Fibroblast of pulmonary artery (primary cell): ENCODE data around the gene ANAPC15.

Experiments
- DNase-seq: peaks from one replicate; pipeline ENCODE4 v3.0.0-alpha.2; 2010; ENCODE audit warnings: low read depth
- H3K4me3 ChIP-seq: replicated peaks from 2 replicates; pipeline ENCODE4 v1.5.1; 2011; ENCODE audit warnings: low read depth, mild to moderate bottlenecking, control low read depth, low read length, moderate library complexity
- CTCF ChIP-seq: IDR thresholded peaks from 2 replicates; pipeline ENCODE4 v1.5.1; 2011; ENCODE audit warnings: mild to moderate bottlenecking, control low read depth, low read length, inconsistent platforms; ENCODE audit errors: missing control alignments

ANAPC15 gene

DNA sequence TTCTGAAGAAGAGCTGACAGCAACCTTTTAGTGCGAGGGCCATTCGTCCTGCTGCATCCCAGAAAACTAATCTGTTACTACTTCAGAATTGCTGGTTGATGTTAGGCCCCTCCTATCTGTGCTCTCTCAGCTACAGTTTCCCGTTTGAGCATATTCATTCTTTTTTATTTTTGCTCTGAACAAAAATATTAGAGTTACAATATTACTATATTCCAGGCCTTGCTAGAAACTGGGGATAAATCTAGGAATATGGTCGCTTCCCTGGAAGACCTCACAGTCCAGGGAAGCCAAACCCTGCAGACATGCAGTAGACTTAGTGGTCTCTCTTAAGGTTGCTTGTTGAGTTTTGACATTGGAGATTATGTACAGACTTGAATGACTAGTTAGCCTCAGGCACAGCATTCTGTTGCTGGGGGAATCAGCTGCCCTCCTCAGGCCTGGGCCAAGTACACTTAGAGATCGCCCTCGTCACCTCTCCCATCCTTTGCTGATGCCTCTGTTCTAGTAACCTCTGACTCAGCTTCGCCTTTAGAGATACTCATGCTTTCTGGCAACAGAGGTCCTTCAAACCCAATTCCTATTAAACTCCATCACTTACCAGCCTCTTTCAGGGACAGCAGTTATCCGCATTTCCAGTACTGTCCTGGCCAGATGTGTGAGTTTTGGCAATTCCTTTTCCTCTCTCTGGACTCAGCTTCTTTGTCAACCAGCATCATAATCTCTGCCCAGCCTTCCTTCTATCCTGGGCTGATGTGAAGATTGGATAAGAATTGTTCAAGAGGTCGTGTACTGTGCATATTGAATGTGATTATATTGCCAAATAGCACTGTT, 698 bp upstream of the ANAPC15 start:
- peak overlapping the region; percentile 77 for H3K4me3 ChIP-seq
- DNase-seq: no peak
- TF ChIP-seq CTCF: no peak

DNA sequence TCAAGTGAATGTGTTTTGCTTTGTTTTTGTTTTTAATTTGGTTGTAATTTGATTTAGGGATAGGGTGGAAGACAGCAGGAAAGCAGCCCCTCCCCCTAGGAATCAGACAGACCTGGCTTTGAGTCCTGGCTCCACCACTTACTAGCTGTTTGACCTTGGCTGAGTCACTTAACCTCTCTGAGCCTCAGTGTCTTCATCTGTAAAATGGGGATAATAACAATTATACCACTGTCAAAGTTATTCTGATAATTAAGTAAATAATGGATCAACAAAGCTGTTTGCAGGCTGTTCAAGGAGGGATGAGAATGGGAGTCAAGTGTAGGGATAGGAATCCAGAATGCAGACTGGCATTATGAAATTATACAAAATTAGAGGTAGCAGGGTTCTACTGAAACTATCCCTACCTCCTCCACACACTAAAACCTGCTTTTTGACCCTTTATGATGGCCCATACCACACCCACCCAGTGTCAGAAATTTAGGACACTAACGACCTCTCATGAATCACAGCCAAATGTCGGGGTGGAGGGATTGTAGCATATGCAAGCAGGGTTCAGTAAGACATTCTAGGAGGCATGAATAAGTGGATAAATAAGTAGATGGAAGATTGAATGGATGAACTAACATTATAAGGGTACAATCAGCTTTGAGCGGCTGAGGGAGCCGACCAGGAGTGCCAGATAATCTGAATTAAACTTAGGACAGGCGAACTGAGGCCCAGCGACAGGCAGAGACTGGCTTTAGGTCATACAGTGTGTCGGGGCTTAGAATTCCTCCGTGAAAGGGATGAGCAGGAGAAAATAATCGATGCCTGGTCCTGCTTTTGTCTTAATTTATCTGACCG, 974 bp downstream of the ANAPC15 start:
- no peak for TF ChIP-seq CTCF
- peak overlapping the region; percentile 77 for H3K4me3 ChIP-seq
- no peak for DNase-seq

DNA sequence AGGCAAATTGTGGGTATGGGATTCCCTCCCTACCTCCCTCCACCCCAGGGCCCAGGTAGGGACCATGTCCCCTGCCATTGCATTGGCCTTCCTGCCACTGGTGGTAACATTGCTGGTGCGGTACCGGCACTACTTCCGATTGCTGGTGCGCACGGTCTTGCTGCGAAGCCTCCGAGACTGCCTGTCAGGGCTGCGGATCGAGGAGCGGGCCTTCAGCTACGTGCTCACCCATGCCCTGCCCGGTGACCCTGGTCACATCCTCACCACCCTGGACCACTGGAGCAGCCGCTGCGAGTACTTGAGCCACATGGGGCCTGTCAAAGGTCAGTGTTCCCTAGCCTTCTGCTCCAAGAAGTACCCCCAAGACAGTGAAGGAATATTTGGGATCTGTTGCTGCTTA, 6.6 kb downstream of the ANAPC15 start, which contains the start of gene TOMT:
Gene TOMT, plus strand, starts transcription at position 37 of the 400 bp plus-strand sequence. Its CDS starts 28 bp downstream, at position 65.
- no peak for DNase-seq
- TF ChIP-seq CTCF: no peak
- no peak within 1 kb of the TSS for H3K4me3 ChIP-seq

DNA sequence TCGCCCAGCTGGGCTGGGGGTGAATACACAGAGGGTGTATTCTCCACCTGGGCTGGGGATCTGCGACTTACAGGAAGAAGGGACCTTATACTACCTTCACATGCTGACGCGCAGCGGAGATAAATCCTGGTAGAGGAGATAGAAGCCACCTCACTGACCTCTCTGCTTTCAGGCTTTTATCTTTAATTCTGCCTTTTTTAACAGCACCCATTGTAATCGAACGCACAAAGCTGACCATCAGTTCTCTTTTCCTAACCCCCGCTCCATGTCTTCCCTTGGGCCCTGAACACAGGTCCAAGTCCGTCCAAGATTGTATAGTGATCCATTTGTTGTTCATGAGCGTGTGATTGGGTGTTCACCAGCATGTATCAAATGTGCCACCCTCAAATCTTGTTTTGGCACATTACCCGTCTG, 8.7 kb downstream of the ANAPC15 start:
- TF ChIP-seq CTCF: no peak
- peak overlapping the region; percentile 28 for H3K4me3 ChIP-seq
- no peak for DNase-seq

- peak within 1 kb of the TSS; percentile 94 for H3K4me3 ChIP-seq
- peak; percentile 100 for DNase-seq
- peak; percentile 41 for TF ChIP-seq CTCF
Observed at GRCh38 chr11:72102946-72103753, 9.3 kb downstream of the ANAPC15 start, which contains the start of gene LAMTOR1. Gene LAMTOR1, minus strand, starts transcription at chr11:72103297. Its CDS starts 73 bp downstream, at chr11:72103224.

DNA sequence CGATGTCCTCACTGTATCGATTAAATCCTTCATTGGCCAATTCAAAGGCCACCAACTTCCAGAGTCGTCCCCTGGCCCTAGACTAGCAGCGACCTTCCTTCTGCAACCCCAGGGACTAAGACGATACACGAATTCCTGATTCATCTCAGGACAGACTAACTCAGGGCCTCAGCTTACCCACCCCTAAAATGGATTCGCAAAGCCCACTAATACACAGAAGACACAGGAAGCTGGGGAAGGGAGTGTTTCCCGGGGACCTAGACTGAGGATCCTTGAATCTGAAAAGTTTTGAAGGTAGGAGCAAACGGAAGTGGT, 9.9 kb downstream of the ANAPC15 start:
- DNase-seq: no peak
- no peak for TF ChIP-seq CTCF
- peak overlapping the region; percentile 94 for H3K4me3 ChIP-seq
